Stimulated activated CD4-positive, alpha-beta T cell treated with anti-CD3 and anti-CD28 coated beads, Interleukin-4, amount 100 ng/mL, for 4 hours (primary cell): ENCODE measurements around the gene DNAAF8.

Experiments
- DNase-seq, 2 experiments: peaks; one replicate each; pipeline ENCODE4 v3.0.0-alpha.2; 2020

Gene DNAAF8

GRCh38 chr16:4695473-4696171, 38.7 kb upstream of the DNAAF8 start:
- no peak for DNase-seq

DNA sequence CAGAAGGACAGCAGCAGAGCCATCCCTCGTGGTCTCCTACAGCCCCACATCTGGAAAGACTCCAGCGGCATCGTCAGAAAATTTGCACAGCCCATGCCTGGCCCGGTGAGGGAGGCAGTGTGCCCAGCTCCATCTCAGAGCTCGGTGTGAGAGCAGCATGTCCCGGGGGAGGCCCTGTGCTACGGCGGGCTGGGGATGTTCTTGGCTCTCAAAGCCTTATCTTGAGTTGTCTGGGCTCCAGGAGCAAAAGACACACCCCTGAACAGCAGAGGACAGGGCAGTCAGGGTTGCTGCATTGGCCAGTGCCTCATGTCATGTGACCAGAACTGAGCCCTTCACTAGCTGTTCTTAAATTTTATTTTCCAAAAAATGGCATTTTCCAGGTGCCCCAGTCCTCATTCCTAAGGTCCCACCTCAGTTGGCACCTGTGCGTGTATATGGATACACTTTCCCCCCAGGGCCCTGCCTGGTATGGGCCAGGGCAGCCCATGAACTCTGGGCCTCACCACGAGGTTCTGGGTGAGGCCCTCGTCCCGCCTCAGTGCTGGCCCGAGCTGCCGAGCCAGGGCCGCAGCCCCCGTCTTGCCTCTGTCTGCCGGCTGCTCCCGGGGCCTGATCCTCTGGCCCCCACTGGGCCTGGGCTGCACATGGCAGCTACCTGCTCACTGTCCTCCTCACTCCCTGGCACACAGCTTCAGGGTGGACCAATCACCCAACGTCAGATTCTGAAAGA, 38.0 kb upstream of the DNAAF8 start:
- no peak for DNase-seq

GRCh38 chr16:4696905-4697847, 37.2 kb upstream of the DNAAF8 start:
- DNase-seq: no peak

GRCh38 chr16:4697848-4698291, 36.5 kb upstream of the DNAAF8 start:
- DNase-seq: no peak

GRCh38 chr16:4698321-4699045, 35.9 kb upstream of the DNAAF8 start:
- no peak for DNase-seq

GRCh38 chr16:4699046-4699556, 35.2 kb upstream of the DNAAF8 start:
- no peak for DNase-seq

GRCh38 chr16:4700380-4700996, 33.8 kb upstream of the DNAAF8 start:
- no peak for DNase-seq

DNA sequence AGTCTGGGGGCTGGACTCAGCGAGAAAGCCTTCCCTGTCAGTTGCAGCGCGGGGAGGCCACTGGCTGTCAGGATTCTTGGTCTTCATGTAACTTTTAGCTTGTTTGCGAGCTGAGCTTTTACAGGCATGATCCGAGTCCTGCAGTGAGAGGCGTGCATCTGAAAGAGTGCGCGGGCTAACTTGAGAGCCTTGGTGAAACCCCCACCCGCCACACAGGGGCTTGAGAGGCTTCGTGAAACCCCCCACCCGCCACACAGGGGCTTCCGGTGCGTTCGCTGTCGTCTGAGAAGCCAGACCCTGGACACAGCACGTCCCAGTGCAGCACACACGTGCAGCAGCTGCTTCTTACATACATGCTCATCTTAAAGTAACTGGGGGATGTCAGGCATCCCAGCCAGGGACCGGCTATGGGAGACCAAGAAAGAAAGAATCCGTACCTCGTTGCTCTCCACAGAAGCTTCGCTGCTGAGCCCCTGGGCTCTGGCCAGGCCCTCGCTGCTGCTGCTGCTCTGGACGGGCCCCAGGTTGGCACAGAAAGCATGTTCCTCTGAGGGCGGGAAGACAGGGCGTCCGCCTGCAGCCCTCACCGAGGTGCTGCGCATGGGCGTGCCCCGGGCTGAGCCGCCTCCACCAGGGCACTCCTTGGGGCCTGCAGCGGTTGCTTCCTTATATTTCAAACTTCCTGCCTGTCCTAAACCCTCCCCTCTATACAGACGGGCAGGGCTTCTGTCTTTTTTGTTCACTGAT, 33.2 kb upstream of the DNAAF8 start:
- DNase-seq: no peak

DNA sequence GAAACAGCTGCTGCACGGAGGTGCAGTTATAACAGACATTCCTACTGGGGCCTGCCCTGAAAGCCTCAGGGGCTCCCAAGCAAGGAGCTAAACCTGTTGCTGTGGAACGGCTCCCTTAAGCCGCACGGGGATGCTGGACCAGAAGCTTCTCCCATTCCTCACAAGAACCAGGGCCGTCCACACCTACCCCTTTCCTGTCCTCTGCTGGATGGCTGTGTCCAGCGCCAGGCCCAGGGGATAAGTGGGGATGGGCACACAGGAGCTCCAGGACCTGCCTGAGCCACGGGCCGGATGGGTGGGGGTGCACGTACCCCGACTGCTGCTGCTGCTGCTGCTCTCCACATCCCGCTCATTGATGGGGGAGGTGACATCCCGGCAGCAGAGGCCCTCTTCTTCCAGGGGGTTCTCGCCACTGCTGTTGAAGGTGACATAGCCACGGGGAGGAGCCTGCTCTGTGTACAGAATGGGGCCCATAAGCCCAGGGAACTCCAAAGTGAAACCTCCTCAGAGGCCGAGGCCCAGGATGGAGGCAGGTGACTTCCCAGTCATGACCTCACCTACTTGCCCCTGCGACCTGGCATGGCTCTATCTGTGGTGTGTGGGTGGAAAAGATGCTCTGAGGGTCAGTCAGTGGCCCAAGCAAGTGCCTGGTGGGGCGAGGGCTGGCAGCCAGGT, 32.4 kb upstream of the DNAAF8 start:
- DNase-seq: no peak

GRCh38 chr16:4702466-4702808, 31.9 kb upstream of the DNAAF8 start:
- no peak for DNase-seq

- DNase-seq: no peak
Measured at GRCh38 chr16:4703906-4704305, 30.4 kb upstream of the DNAAF8 start.

DNA sequence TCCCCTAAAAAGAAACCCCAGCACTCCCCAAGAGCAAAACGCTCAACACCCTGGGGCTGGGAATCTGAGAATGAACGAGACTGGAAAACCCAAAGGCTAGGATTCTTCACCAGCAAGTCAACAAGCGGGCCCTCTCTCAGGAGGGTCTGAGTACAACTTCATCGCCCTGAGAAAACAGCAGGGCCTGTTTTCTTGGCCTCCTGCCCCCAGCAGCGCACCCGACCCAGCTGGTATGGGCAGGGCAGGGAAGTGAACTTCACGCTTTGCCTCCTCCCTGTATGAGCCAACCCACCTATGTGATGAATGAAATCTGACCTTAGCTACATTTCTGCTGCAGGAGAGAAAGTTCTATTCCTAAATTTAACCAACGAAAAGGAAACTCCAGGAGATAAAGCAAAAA, 29.8 kb upstream of the DNAAF8 start:
- DNase-seq: no peak

DNA sequence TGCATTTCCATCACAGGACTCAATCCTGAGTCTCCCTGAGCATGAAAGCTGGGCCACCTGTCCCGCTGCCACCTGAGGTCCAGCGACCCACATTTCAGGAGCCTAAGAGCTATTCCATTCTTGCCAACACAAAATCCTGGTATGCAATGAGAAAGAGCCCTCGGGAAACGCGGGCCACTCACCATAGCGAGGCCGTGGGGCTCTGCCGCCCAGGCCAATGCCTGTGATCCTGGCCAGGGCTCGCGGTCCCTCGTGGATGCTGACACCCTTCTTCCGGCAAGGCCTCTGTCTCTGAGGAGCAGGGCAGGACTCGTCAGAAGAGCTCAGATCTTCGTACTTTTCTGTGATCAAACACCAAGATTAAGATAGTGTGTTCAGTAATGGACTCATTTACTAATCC, 29.4 kb upstream of the DNAAF8 start:
- no peak for DNase-seq

DNA sequence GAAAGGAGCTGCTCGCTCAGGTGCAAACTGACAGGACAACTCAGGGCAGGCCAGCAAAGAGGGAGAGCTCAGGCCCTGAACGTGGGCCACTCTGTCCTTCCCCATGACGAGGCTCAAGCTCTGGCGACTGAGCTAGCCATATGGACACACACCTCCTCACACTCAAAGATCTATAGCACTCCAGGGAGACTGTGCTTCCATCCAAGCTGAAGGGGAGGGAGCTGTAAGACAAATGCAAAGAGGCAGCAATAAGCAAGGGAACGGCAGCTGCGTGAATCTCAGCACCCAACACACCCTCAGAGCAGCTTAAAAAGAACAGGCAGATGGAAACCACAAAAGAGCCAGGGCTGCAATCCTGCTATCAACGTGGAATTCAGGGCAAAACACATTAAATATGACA, 27.5 kb upstream of the DNAAF8 start:
- DNase-seq: no peak

- DNase-seq: no peak
Measured at GRCh38 chr16:4709481-4709880, 24.9 kb upstream of the DNAAF8 start.

DNA sequence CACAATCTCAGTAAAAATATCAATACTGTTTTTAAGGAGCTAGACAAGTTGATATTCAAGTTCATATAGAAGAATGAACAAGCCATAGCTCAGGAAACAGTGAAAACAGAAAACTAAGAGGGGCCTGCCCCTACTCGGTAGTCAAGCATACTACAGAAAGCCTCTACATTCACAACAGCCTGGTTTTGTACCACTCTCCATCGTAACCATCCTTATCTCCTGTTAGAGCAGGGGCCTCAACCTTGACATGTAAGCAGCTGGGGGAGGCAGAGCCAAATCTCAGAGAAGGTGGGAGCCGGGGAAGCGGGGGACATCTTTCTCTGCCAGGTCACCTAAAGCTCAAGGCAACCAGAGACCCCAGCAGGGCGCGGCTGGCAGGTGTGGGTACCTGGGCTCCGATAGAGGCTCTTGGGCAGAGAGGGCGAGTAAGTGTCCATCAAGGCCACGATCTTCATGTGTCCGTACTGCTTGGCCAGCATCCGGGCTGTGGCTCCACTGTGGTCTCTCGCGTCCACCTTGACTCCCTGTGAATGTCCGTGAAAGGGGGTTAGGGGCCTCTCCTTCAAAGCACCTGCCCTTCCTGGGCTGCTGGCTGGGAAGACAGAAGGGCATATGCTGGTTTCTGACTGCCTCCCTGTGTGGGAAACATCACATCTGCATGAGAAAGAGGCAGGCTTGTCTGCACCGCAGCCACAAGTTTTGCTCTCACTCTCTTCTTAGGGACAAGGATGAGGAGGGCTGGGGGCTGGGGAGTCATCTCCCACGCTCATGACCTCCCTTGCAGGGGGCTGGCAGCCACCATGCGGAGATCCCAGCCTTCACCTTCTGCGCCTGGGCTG, 20.5 kb upstream of the DNAAF8 start:
- DNase-seq: no peak

DNA sequence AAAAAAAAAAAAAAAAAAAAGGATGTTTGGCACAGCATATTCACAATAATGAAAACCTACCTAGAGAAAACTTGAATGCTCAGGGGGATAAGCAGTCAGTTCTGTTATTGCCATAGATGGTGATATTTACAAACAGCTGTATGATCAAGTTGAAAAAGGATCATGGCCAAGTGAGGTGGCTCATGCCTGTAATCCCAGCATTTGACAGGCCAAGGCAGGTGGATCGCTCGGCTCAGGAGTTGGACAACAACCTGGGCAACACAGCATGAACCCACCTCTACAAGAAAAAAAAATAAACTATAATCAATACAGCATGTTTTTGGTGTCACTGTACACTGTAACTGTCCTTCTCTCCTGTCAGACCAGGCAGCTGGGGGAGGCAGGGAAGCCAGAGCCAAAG, 19.3 kb upstream of the DNAAF8 start:
- DNase-seq: no peak

DNA sequence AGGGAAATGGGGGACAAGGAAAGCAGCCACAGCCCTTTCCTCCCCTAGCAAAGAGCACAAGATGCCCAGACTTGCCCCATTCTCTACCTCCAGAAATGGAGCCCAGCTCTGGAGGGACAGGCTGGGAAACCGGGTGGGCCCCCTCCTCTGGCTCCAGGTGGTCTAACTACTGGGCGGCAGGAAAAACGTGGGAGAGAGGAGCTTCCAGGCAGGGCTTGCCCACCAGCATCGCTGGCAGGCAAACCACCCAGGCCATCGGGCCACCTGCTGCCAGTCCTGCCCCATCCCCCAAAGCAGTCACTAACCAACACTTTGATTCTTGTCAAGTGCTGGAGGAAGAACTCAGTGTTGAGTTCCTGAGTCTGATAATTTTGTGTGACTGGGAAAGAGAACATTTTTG, 15.9 kb upstream of the DNAAF8 start:
- DNase-seq: no peak

GRCh38 chr16:4723071-4723767, 11.1 kb upstream of the DNAAF8 start:
- no peak for DNase-seq
